Measurements from ENCODE around the gene ZNF432. TPM values are rescaled to one million over a fixed set of nuclear protein-coding genes. Genes with fewer than 3 reads are reported as not detected.

The ZNF432 gene
- total RNA-seq, 1 experiment from 2014 or later = 8.2 TPM

- TF ChIP-seq TCF7L2 (IDR thresholded peaks at IDR 0.05; ENCODE audit: low read depth, low read length) = no peak
- TF ChIP-seq REST (IDR thresholded peaks at IDR 0.05; ENCODE audit: insufficient read depth in 1 of 2, low read depth in 2 of 2, low read length in 1 of 2) = no peak
- no peak for TF ChIP-seq SIN3A (IDR thresholded peaks at IDR 0.05; ENCODE audit: borderline replicate concordance, insufficient read depth, low read depth, low read length)
- TF ChIP-seq, protein P1, sequence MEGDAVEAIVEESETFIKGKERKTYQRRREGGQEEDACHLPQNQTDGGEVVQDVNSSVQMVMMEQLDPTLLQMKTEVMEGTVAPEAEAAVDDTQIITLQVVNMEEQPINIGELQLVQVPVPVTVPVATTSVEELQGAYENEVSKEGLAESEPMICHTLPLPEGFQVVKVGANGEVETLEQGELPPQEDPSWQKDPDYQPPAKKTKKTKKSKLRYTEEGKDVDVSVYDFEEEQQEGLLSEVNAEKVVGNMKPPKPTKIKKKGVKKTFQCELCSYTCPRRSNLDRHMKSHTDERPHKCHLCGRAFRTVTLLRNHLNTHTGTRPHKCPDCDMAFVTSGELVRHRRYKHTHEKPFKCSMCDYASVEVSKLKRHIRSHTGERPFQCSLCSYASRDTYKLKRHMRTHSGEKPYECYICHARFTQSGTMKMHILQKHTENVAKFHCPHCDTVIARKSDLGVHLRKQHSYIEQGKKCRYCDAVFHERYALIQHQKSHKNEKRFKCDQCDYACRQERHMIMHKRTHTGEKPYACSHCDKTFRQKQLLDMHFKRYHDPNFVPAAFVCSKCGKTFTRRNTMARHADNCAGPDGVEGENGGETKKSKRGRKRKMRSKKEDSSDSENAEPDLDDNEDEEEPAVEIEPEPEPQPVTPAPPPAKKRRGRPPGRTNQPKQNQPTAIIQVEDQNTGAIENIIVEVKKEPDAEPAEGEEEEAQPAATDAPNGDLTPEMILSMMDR (IDR thresholded peaks at IDR 0.05) = no peak
- intact Hi-C loops (cut with micrococcal nuclease; ENCODE audit: unreplicated experiment) (no loop called here), in situ Hi-C loops (cut with HindIII; ENCODE audit: low pct_unique_long_range_greater_than_20kb, low sequenced_read_pairs) (no loop called here)
- Histone ChIP-seq H3K9me3 (ENCODE audit: control insufficient read depth, insufficient read depth, low read depth, low read length) (peaks cover 61% of the 10 kb centered on the region), H3K27me3 (ENCODE audit: control insufficient read depth, insufficient read depth, low read length) (no peaks in the 10 kb centered on the region), H3K36me3 (ENCODE audit: control insufficient read depth, insufficient read depth, low read length) (no peaks in the 10 kb centered on the region), H3K4me1 (ENCODE audit: control insufficient read depth, insufficient read depth, low read length) (no peaks in the 10 kb centered on the region), H3K27ac (ENCODE audit: low read length) (no peak overlapping the region), H3K4me3 (ENCODE audit: low read depth in 2 of 2, low read length in 2 of 2) (no peak overlapping the region)
- ChIA-PET CTCF (no interaction called here), POLR2A (no interaction called here)
- ATAC-seq (no peak), DNase-seq (ENCODE audit: low read depth, low spot score) (no peak)
- no TSS peak for BruUV-seq (replicated peaks)
These were observed 54.5 kb downstream of the ZNF432 start for GRCh38 chr19:51994048-51994644.

- no peak overlapping the region for H3K4me3 ChIP-seq (ENCODE audit: low read depth in 2 of 2, low read length in 2 of 2)
- in situ Hi-C loops (cut with HindIII; ENCODE audit: low pct_unique_long_range_greater_than_20kb, low sequenced_read_pairs) (no loop called here), intact Hi-C loops (cut with micrococcal nuclease; ENCODE audit: unreplicated experiment) (no loop called here)
- ATAC-seq (no peak), DNase-seq (ENCODE audit: low read depth, low spot score) (no peak)
- H3K36me3 ChIP-seq (ENCODE audit: control insufficient read depth, insufficient read depth, low read length) = no peaks in the 10 kb centered on the region
- TF ChIP-seq, protein P1 (IDR thresholded peaks at IDR 0.05) = no peak
- TF ChIP-seq REST (IDR thresholded peaks at IDR 0.05; ENCODE audit: insufficient read depth in 1 of 2, low read depth in 2 of 2, low read length in 1 of 2) = no peak
- ChIA-PET POLR2A (no interaction called here), CTCF (no interaction called here)
- no peaks in the 10 kb centered on the region for H3K27me3 ChIP-seq (ENCODE audit: control insufficient read depth, insufficient read depth, low read length)
- no peak overlapping the region for H3K27ac ChIP-seq (ENCODE audit: low read length)
- peaks cover 57% of the 10 kb centered on the region for H3K9me3 ChIP-seq (ENCODE audit: control insufficient read depth, insufficient read depth, low read depth, low read length)
- H3K4me1 ChIP-seq (ENCODE audit: control insufficient read depth, insufficient read depth, low read length) = no peaks in the 10 kb centered on the region
- no TSS peak for BruUV-seq (replicated peaks)
These were observed 55.2 kb downstream of the ZNF432 start for GRCh38 chr19:51993422-51993821.

Measured in Panc1 (cell line).